K562 (cell line): ENCODE data around the gene KLC1. TPM values are rescaled to one million over a fixed set of nuclear protein-coding genes. Genes with fewer than 3 reads are reported as not detected.

Experiments
- ATAC-seq: fragments of 200-7000 bp; cut with Tn5 transposase; 3 replicates; pipeline ENCODE4 v1.9.1; 2020; ENCODE audit warnings: moderate library complexity
- BruUV-seq: library from RNA; stranded (reverse); fragments of 400-500 nt; replicated peaks from 2 replicates; lab custom pipeline; 2021; lab: Mats Ljungman, UMichigan
- CTCF ChIA-PET: fragments of 300-600 bp; formaldehyde crosslinking; extraction: SDS; loops from one replicate; lab custom pipeline; 2021; ENCODE audit warnings: low intra/inter-chr PET ratio; lab: Yijun Ruan, JAX
- POLR2A ChIA-PET: fragments of 300-600, 350-650 bp; sonication (Branson Sonifier 250); formaldehyde crosslinking; extraction: SDS; loops from one replicate; lab custom pipeline; 2021; ENCODE audit warnings: antibody characterized with exemption, inconsistent platforms; lab: Yijun Ruan, JAX
- DNase-seq, 4 experiments: peaks; one replicate each; pipeline versions ENCODE4 v3.0.0 to v3.0.0-alpha.2; 2011 to 2018; ENCODE audit warnings: low spot score in 3 of 4, mixed read lengths in 3 of 4; ENCODE audit errors: extremely low read depth in 1 of 4
- FAIRE-seq: peaks from 2 replicates; lab custom pipeline; 2011; peaks lifted over from hg19 to GRCh38; lab: Jason Lieb, UNC
- H2AFZ ChIP-seq: 2 replicates; pipeline ENCODE4 v1.6.0; 2011; ENCODE audit warnings: low read depth, low read length, control low read depth, inconsistent platforms
- H3K27ac ChIP-seq: fragments of 200-600 bp; 3 replicates; pipeline ENCODE4 v1.8.0; 2011; ENCODE audit warnings: low read depth, mild to moderate bottlenecking, control low read depth, inconsistent platforms, low read length, moderate library complexity, mixed read lengths; ENCODE audit errors: extremely low read depth
- H3K27me3 ChIP-seq, 2 experiments: fragments of 300-600 bp in 1 of 2; 2 replicates in 1 of 2; 3 replicates in 1 of 2; pipeline versions ENCODE4 v1.6.0 to v1.8.0; 2011; ENCODE audit warnings: inconsistent platforms in 2 of 2, low read length in 2 of 2, mild to moderate bottlenecking in 1 of 2, mixed read lengths in 1 of 2, moderate library complexity in 1 of 2; ENCODE audit not compliant: control insufficient read depth in 2 of 2, insufficient read depth in 2 of 2
- H3K36me3 ChIP-seq: fragments of 300-600 bp; 3 replicates; pipeline ENCODE4 v1.8.0; 2011; ENCODE audit warnings: mild to moderate bottlenecking, low read length, inconsistent platforms; ENCODE audit not compliant: control insufficient read depth, insufficient read depth
- H3K4me1 ChIP-seq, 2 experiments: fragments of 200-600 bp in 1 of 2; replicated peaks in 1 of 2; 2 replicates in 1 of 2; 3 replicates in 1 of 2; pipeline versions ENCODE4 v1.5.1 to v1.8.0; 2011; ENCODE audit warnings: inconsistent platforms in 2 of 2, low read length in 2 of 2, mild to moderate bottlenecking in 1 of 2, mixed read lengths in 1 of 2, moderate library complexity in 1 of 2; ENCODE audit not compliant: control insufficient read depth in 2 of 2, insufficient read depth in 2 of 2
- H3K4me2 ChIP-seq: 2 replicates; pipeline ENCODE4 v1.6.1; 2011; ENCODE audit warnings: low read length, control low read depth, inconsistent platforms, mixed read lengths; ENCODE audit not compliant: insufficient read depth
- H3K4me3 ChIP-seq: fragments of 200-600 bp; sonication (generic), shearing (Covaris generic); 2 replicates; pipeline ENCODE4 v1.5.1; 2016; ENCODE audit warnings: control low read depth, inconsistent platforms
- H3K79me2 ChIP-seq: fragments of 200-600 bp; 3 replicates; pipeline ENCODE4 v1.8.0; 2011; ENCODE audit warnings: low read length, inconsistent platforms; ENCODE audit not compliant: control insufficient read depth, insufficient read depth
- H3K9ac ChIP-seq, 2 experiments: 2 replicates each; pipeline versions ENCODE4 v1.6.0 to v1.6.1; 2011; ENCODE audit warnings: low read depth in 2 of 2, low read length in 2 of 2, control low read depth in 1 of 2, inconsistent platforms in 1 of 2, mild to moderate bottlenecking in 1 of 2, mixed read lengths in 1 of 2; ENCODE audit not compliant: insufficient read depth in 1 of 2
- H3K9me1 ChIP-seq: one replicate; pipeline ENCODE4 v1.6.0; 2011; ENCODE audit warnings: inconsistent platforms, mild to moderate bottlenecking, low read length, moderate library complexity; ENCODE audit not compliant: control insufficient read depth, insufficient read depth
- H3K9me3 ChIP-seq: replicated peaks from 2 replicates; pipeline ENCODE4 v1.5.1; 2011; ENCODE audit warnings: low read depth, low read length, inconsistent platforms; ENCODE audit not compliant: control insufficient read depth, insufficient read depth
- H4K20me1 ChIP-seq: replicated peaks from 2 replicates; pipeline ENCODE4 v1.6.1; 2011; ENCODE audit warnings: low read length, inconsistent platforms, mixed read lengths; ENCODE audit not compliant: control insufficient read depth, insufficient read depth
- IRF2 ChIP-seq: sonication (generic); formaldehyde crosslinking; IDR thresholded peaks from 2 replicates; pipeline ENCODE4 v1.8.1; 2022; ENCODE audit warnings: mild to moderate bottlenecking, missing genetic modification reagents
- PCBP2 ChIP-seq: fragments of 200-400 bp; formaldehyde crosslinking; IDR thresholded peaks from 2 replicates; pipeline ENCODE4 v1.6.1; 2018; ENCODE audit warnings: low read length, low read depth, mild to moderate bottlenecking, moderate library complexity; ENCODE audit not compliant: poor library complexity, severe bottlenecking
- SAFB2 ChIP-seq: fragments of 200-400 bp; formaldehyde crosslinking; IDR thresholded peaks from 2 replicates; pipeline ENCODE4 v1.6.1; 2018; ENCODE audit warnings: borderline replicate concordance, low read length, low read depth, moderate library complexity; ENCODE audit not compliant: severe bottlenecking
- ZNF277 ChIP-seq: fragments of 250-450 bp; sonication (Bioruptor Pico); IDR thresholded peaks from 2 replicates; pipeline ENCODE4 v1.8.0; 2022; ENCODE audit warnings: inconsistent platforms, mild to moderate bottlenecking, moderate library complexity, borderline replicate concordance
- ZNF449 ChIP-seq: fragments of 250-450 bp; sonication (Bioruptor Pico); IDR thresholded peaks from 2 replicates; pipeline ENCODE4 v1.8.0; 2022; ENCODE audit warnings: moderate library complexity, mild to moderate bottlenecking, inconsistent platforms
- ZSCAN32 ChIP-seq: fragments of 450-650 bp; formaldehyde crosslinking; IDR thresholded peaks from 2 replicates; pipeline ENCODE4 v1.4.0; 2020; ENCODE audit warnings: mild to moderate bottlenecking, moderate library complexity
- WGBS: fragments of 100-300 bp; shearing (Covaris generic); methylation state at CpG from one replicate; pipeline ENCODE4 v1.1.6; 2016; ENCODE audit warnings: low coverage, mixed read lengths; ENCODE audit not compliant: insufficient coverage; ENCODE audit errors: missing lambda C conversion rate; 5-methylcytosine and 5-hydroxymethylcytosine counted together
- in situ Hi-C: fragments of 300-500 bp; cut with MboI; formaldehyde crosslinking; loops from 4 replicates; pipeline ENCODE4 v1.15.0; 2018; ENCODE audit warnings: inconsistent platforms, mixed read lengths
- intact Hi-C: fragments of 100-400 bp; cut with micrococcal nuclease; formaldehyde crosslinking; loops from 2 replicates; pipeline ENCODE4 v1.14.2; 2022
- polyA plus RNA-seq, 8 experiments: library from polyadenylated mRNA; depleted of rRNA in 4 of 8; stranded (reverse) in 5 of 8; unstranded in 3 of 8; fragments of >200 nt; fragmentation: Nextera tagmentation in 2 of 8; fragmentation: Illumina TruSeq in 1 of 8; extraction: Ambion mirVana in 2 of 8; extraction: Trizol in 1 of 8; gene quantifications; 2 replicates each; pipeline versions ENCODE4 v1.2.1 to v1.2.3, GENCODE V29; 2011 to 2014; ENCODE audit warnings: inconsistent platforms in 1 of 8, missing spikeins in 1 of 8
- total RNA-seq, 7 experiments: library from RNA; depleted of rRNA in 6 of 7; stranded (reverse); fragments of >200 nt in 6 of 7; fragmentation: Illumina TruSeq in 2 of 7; extraction: Trizol in 2 of 7; gene quantifications; 2 replicates each; pipeline versions ENCODE4 v1.2.1 to v1.2.3, GENCODE V29; 2011 to 2021; ENCODE audit warnings: low replicate concordance in 1 of 7
- TF ChIP-seq, protein P1 (sequence below): fragments of 450-650 bp; formaldehyde crosslinking; IDR thresholded peaks from 2 replicates; pipeline ENCODE4 v1.4.0; 2022; ENCODE audit warnings: mild to moderate bottlenecking, moderate library complexity

KLC1 gene
- total and polyA plus RNA-seq, 9 of the 15 experiments (the other 6 are each of a cell fraction or from before 2014, with no cell fraction given), result 4.9 to 134 (median 54.8) TPM

DNA sequence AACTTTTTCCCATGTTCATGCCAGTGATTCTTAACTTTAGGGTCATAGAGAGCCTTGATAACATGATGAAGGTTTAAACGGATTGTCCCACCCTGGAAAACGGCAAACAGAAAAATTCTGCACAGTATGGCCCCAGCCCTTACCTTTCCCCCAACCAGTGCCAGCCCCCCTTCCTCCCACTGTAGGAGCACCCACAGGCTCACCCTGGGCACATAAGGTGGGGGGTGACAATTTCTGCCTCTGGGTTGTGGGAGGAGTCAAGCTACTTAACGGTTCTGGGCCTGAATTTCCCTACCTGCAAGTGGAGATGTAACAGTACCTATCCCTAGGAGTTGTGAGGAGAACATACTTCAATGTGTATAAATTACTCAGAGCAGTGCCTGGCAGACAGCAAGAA, 68.2 kb downstream of the KLC1 start:
- Histone ChIP-seq H3K9me3 (no peaks in the 10 kb centered on the region), H3K27ac (no peak overlapping the region), H3K4me2 (no peak overlapping the region), H3K4me3 (no peak overlapping the region), H3K27me3 (no peaks in the 10 kb centered on the region), H4K20me1 (no peaks in the 10 kb centered on the region; the same call in 1 of the 2 replicates), H3K9me1 (no peaks in the 10 kb centered on the region), H3K79me2 (no peaks in the 10 kb centered on the region), H3K4me1 (peaks cover 0 to 31% of the 10 kb centered on the region in 2 experiments; a peak in 2 of 5 replicates), H3K36me3 (peaks cover 80% of the 10 kb centered on the region; the same call in 2 of the 3 replicates), H3K9ac (no peak overlapping the region), H2AFZ (no peak overlapping the region)
- POLR2A ChIA-PET, result interaction anchor here (0.8 kb wide), 1 partner anchor 47 kb away, joined by 3 read pairs; no protein-coding TSS in a partner anchor
- 29% methylated on average over 2 of the region's 3 CpGs for WGBS
- FAIRE-seq (no peak), ATAC-seq (no peak; the same call in 2 of the 3 replicates), DNase-seq (no peak)
- intact Hi-C loops, result no loop called here
- in situ Hi-C loops, result no loop called here
- CTCF ChIA-PET, result no interaction called here
- TF ChIP-seq ZNF449, result no peak
- TF ChIP-seq PCBP2, result no peak
- no peak for TF ChIP-seq ZNF277 (CRISPR knock-in tag)
- TF ChIP-seq SAFB2, result no peak
- no peak for TF ChIP-seq ZSCAN32 (CRISPR knock-in tag)
- no peak for TF ChIP-seq IRF2 (CRISPR knock-in tag)
- TF ChIP-seq, protein P1, sequence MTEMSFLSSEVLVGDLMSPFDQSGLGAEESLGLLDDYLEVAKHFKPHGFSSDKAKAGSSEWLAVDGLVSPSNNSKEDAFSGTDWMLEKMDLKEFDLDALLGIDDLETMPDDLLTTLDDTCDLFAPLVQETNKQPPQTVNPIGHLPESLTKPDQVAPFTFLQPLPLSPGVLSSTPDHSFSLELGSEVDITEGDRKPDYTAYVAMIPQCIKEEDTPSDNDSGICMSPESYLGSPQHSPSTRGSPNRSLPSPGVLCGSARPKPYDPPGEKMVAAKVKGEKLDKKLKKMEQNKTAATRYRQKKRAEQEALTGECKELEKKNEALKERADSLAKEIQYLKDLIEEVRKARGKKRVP (CRISPR knock-in tag), result no peak
- no TSS peak for BruUV-seq
